ENCODE data around the gene AUTS2.

AUTS2 gene

GRCh38 chr7:70421319-70421718 lies 823.0 kb downstream of the AUTS2 start:
- in situ Hi-C loops (cut with MboI; ENCODE audit: low sequenced_read_pairs), result no loop called here

GRCh38 chr7:70426249-70426880 lies 828.1 kb downstream of the AUTS2 start:
- in situ Hi-C loops (cut with MboI; ENCODE audit: low sequenced_read_pairs), result no loop called here

GRCh38 chr7:70432567-70433001 lies 834.3 kb downstream of the AUTS2 start:
- in situ Hi-C loops (cut with MboI; ENCODE audit: low sequenced_read_pairs), result no loop called here

GRCh38 chr7:70434376-70434775 lies 836.1 kb downstream of the AUTS2 start:
- in situ Hi-C loops (cut with MboI; ENCODE audit: low sequenced_read_pairs), result no loop called here

DNA sequence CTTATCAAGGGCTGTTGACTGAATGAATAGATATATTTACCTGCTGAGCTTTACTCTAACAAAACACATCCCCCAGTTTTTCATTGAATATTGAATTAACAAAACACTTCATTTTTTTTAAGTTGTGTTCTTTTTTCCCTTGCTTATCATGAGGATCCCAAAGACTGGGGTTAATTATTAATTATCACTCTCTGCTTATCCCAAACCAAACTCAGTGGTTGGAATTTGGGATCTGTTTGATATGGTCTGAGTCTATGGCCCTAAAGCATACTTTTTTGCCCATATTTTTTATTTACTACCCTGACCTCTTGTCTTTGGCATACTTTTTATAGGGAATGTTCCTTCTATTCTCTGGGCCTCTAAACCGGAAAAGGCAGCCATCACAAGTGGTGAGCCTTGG lies 836.5 kb downstream of the AUTS2 start:
- in situ Hi-C loops (cut with MboI; ENCODE audit: low sequenced_read_pairs), result no loop called here

- in situ Hi-C loops (cut with MboI; ENCODE audit: low sequenced_read_pairs), result no loop called here
These were observed 837.4 kb downstream of the AUTS2 start for GRCh38 chr7:70435634-70436033.

DNA sequence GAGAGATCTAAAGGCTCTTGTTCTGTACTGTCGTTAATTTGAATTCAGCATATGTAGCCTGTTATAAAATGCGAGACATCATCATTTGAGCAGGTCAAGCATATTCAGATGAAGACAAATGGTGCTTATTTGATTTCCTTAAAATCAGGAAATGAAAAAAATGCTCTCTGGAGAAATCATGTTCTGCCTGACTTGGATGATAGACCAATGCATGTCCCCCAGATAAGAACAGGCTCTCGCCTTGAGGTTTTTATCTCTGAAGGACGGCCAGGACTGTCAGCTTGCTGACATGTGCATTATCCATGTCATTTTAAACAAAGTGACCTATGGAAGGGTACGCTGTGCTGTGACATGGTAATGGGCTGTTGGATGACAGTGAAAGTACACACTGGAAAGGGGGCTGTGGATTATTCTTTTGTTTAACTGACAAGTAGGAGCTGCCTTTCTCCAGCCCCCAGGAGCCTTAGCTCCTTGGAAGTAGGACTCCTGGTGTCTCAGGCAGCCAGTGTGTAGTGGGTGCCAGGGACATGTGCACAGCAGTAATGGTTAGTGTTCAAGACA lies 838.6 kb downstream of the AUTS2 start:
- in situ Hi-C loops (cut with MboI; ENCODE audit: low sequenced_read_pairs), result no loop called here

DNA sequence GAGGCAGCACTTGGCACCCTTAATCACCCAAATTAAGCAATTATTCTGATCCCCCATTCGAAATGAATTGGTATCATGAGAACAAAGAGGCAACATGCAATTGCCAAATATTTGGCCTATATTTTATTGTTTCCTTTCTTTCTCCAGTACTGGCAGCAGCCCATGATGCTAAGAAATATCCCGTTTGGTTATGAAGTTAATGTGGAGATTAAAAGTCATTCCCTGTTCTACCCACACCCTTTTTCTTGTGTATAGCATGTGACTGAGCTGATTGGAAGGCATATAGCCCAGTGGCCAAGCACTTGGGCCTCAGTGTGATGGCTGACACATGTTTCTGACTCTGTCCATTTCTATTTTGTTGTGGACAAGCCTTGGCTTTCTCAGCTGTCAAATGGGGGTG lies 841.4 kb downstream of the AUTS2 start:
- in situ Hi-C loops (cut with MboI; ENCODE audit: low sequenced_read_pairs), result no loop called here

DNA sequence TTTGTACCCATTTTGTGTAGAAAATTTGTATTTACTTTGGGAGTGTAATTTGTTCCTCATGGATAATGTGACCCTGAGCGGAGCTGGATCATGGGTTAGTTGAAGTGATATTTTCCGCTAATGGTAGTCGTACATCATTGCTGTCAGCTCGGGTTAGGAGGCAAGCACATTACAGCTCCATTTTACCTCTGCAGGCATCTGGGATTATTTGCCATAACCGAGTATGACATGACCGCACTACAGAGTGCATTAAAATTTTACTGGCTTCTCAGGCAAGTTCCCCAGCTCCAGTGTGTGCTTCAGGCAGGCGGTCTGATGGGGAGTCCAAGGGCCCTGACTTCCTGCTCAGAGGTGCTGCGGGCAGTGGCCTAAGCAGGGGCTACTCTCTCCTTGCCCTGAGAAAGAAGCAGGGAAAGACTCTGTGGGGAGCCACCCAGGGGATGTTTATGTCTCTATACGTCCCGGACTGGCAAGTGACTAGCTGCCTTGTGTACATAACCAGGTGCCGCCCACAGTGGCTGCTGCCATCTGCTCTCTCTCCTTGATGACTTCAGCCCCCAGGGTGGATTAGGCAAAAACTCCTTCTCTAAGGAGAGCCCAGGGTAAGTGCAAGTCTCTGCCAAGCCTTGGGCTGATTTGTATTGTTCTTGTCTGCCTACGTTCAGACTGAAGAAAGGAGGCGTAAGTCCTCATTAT lies 848.3 kb downstream of the AUTS2 start:
- in situ Hi-C loops (cut with MboI; ENCODE audit: low sequenced_read_pairs), result no loop called here

- in situ Hi-C loops (cut with MboI; ENCODE audit: low sequenced_read_pairs), result no loop called here
These were observed 850.1 kb downstream of the AUTS2 start for GRCh38 chr7:70448312-70448906.

DNA sequence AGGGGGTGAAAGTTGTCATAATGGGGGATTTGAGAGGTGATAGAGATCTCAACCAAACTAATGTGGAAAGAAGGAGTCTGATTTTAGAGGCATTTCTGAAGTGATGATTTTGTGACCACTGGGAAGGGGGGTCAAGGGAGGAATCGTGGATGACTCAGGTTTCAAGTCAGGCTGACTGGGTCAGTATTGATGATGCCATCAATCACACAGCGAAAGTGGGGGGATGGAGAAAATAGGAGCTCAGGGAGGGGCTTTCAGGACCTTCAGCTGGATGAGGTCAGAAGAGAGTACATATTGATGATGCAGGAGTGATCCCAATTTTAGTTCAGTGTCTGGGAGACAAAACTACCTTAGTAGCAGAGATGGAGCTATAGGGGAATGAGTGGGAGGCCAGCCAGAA lies 852.5 kb downstream of the AUTS2 start:
- in situ Hi-C loops (cut with MboI; ENCODE audit: low sequenced_read_pairs), result no loop called here

DNA sequence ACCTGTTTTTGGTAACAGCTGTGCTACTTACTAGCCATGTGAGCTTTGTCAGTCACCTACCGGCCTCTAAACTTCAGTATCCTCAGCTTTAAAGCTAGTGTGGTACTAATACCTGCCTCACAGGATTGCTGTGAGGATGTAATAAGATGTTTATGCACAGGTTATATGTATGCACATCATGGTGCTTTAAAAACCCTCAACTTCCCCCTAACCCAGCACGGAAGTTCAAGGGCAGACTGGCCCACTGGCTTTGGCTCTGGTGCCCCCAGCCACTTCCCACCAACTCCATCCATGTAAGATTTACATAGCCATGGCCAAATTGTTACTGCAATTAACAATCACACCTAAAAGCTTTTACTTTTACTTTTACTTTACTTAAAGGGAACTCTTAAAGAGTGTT lies 857.6 kb downstream of the AUTS2 start:
- in situ Hi-C loops (cut with MboI; ENCODE audit: low sequenced_read_pairs), result no loop called here

DNA sequence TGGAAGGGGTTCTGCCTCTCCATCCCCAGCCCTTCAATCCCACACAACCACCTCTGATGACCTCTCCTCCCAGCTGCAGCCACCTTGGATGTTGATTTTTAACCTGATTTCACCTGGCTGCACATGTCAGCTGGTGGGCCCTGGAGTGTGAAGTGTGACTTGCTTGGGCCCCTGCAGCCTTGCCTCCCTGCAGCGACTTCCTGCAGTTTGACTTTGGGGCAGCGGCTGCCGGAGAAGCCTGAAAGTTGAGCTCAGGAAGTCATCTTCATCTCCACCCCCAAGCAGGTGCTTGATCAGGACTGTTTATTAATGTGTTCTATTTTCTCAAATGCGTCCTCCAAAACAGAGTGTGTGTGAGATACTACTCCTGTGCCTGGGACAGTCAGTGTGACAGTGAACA lies 858.4 kb downstream of the AUTS2 start:
- in situ Hi-C loops (cut with MboI; ENCODE audit: low sequenced_read_pairs), result no loop called here

DNA sequence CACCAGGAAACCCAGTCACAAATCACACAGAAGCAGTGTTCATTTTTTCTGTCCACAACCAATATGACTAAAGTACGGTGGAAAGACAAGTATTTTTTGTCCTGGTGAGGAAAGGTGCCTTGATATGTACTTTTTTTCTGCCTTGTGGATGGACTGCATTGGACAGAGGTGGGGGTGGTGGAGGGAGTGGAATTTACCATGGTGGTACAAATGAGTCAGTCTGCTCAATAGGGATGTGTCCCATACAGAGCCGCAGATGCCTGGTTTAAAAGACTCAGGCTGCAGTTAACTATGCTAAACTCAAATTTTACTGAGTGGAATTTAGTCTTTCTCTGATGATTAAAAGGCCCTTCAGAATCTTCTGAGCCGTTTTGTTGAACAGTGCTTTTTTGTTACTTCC lies 859.2 kb downstream of the AUTS2 start:
- in situ Hi-C loops (cut with MboI; ENCODE audit: low sequenced_read_pairs), result no loop called here

GRCh38 chr7:70457883-70458680 lies 859.8 kb downstream of the AUTS2 start:
- in situ Hi-C loops (cut with MboI; ENCODE audit: low sequenced_read_pairs), result no loop called here

DNA sequence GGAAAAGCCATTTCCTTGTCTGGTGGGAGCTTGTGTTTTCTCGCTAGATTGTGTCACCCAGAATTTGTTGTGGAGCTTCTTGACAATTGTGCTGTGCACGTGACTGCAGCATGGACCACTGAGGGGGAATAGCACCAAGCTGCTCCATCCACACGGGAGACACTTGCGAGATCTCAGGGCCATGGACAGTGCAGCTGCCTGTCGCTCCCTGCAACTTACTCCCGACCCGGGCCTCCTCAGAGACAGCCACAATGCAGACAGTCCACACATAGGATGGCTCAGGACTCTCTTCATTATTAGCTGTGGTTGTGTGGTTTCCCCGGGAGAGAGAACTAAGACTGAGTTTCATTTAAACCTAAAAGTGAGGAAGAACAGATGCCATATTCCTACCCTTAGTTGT lies 860.5 kb downstream of the AUTS2 start:
- in situ Hi-C loops (cut with MboI; ENCODE audit: low sequenced_read_pairs), result no loop called here

DNA sequence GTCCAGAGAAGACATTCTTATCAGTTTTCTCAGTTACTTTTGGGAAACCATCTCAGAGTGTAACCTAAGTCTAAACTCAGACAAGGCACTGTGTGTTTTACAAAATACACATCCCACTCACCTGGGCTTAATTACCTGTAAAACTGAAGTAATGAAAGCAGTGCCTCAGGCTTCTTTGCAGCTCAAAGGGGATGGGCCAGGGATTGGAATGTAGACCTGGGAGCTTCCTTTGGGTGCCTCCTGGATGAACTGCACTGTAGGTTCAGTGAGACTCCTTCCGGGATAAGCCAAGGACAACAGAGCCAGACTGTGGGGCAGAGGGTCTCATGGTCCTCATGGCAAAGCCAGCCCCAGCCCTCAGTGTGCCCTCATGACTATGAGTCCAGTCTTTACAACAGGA lies 861.3 kb downstream of the AUTS2 start:
- in situ Hi-C loops (cut with MboI; ENCODE audit: low sequenced_read_pairs), result no loop called here

DNA sequence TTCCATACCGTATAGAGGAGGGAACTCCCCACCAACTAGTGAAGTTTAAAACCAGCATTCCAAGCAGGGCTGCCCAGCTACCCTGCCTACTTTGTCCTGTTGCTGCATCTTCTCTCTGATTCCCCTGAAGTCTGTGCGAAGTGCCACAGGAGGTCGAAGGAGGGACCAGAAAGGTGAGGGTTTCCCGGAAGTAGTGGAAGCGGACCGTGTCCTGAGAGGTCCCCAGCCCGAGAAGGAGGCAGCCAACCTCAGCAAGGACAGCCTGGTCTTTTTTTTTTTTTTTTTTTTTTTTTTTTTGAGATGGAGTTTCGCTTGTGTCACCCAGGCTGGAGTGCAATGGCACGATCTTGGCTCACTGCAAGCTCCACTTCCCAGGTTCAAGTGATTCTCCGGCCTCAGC lies 861.8 kb downstream of the AUTS2 start:
- in situ Hi-C loops (cut with MboI; ENCODE audit: low sequenced_read_pairs), result no loop called here

- in situ Hi-C loops (cut with MboI; ENCODE audit: low sequenced_read_pairs), result no loop called here
These were observed 862.3 kb downstream of the AUTS2 start for GRCh38 chr7:70460562-70460961.

- in situ Hi-C loops (cut with MboI; ENCODE audit: low sequenced_read_pairs), result no loop called here
These were observed 865.2 kb downstream of the AUTS2 start for GRCh38 chr7:70463352-70463938.

Measured in hTERT RPE-1 (cell line).